Activated CD4-positive, alpha-beta T cell treated with anti-CD3 and anti-CD28 coated beads, Interleukin-2, amount 10 ng/mL, durations not matched to agents 24 days and 14 days (primary cell): ENCODE results near the gene RSPH6A. TPM values are rescaled to one million over a fixed set of nuclear protein-coding genes. Genes with fewer than 3 reads are reported as not detected.

Experiments
- DNase-seq: peaks from one replicate; pipeline ENCODE4 v3.0.0; 2022
- H3K27ac Mint-ChIP-seq: one replicate; pipeline ENCODE4 v1.8.0; 2022; ENCODE audit warnings: mild to moderate bottlenecking, mixed read lengths
- H3K27me3 Mint-ChIP-seq: one replicate; pipeline ENCODE4 v1.8.0; 2022; ENCODE audit warnings: mixed read lengths
- H3K36me3 Mint-ChIP-seq: one replicate; pipeline ENCODE4 v1.8.0; 2022; ENCODE audit warnings: low read depth, mild to moderate bottlenecking, mixed read lengths
- H3K4me1 Mint-ChIP-seq: one replicate; pipeline ENCODE4 v1.8.0; 2021; ENCODE audit warnings: mixed read lengths
- H3K4me3 Mint-ChIP-seq: one replicate; pipeline ENCODE4 v1.8.0; 2022; ENCODE audit warnings: mild to moderate bottlenecking, moderate library complexity, mixed read lengths
- H3K9me3 Mint-ChIP-seq: one replicate; pipeline ENCODE4 v1.8.0; 2021; ENCODE audit warnings: mixed read lengths
- intact Hi-C: fragments of 100-400 bp; cut with micrococcal nuclease; formaldehyde crosslinking; loops from one replicate; pipeline ENCODE4 v1.15.1; 2023
- total RNA-seq: library from RNA; stranded (reverse); gene quantifications from 2 replicates; pipeline ENCODE4 v1.2.3, GENCODE V29; 2022

The RSPH6A gene
- 0.35 and 0.38 TPM in 2 replicates for total RNA-seq

- intact Hi-C loops, result loop anchor here (5.0 kb wide), 1 partner anchor 47 kb away; the partner anchor contains the start of genes FOXA3 and SYMPK
- Mint-ChIP-seq H3K4me1 (peaks cover 5% of the 10 kb centered on the region), H3K27me3 (no peaks in the 10 kb centered on the region), H3K4me3 (no peak within 1 kb of the TSS), H3K27ac (no peak within 1 kb of the TSS), H3K9me3 (no peaks in the 10 kb centered on the region), H3K36me3 (peaks cover 2% of the 10 kb centered on the region)
- DNase-seq, result no peak
Observed at GRCh38 chr19:45814851-45815480, at the start of gene RSPH6A. RSPH6A (minus strand) TSS chr19:45815308; CDS start chr19:45815176, 132 bp downstream.

GRCh38 chr19:45864629-45865082 lies 49.5 kb upstream of the RSPH6A start:
- Mint-ChIP-seq H3K4me1 (peaks cover 21% of the 10 kb centered on the region), H3K27ac (peak overlapping the region; percentile 35), H3K36me3 (peaks cover 6% of the 10 kb centered on the region), H3K4me3 (peak overlapping the region; percentile 30), H3K27me3 (peaks cover 38% of the 10 kb centered on the region), H3K9me3 (no peaks in the 10 kb centered on the region)
- intact Hi-C loops, result loop anchor here (1.0 to 5.0 kb wide), 2 partner anchors 19 to 47 kb away; partner anchors contain the start of gene RSPH6A
- DNase-seq, result no peak

GRCh38 chr19:45863840-45864628 lies 48.9 kb upstream of the RSPH6A start, which contains the start of gene FOXA3:
FOXA3 (plus strand) TSS chr19:45864326; CDS start chr19:45864457, 131 bp downstream.
- peak; percentile 90 for DNase-seq
- intact Hi-C loops, result loop anchor here (1.0 to 5.0 kb wide), 7 partner anchors 19 to 172 kb away; partner anchors contain the start of genes CCDC61, FBXO46, IRF2BP1 and MYPOP
- Mint-ChIP-seq H3K9me3 (no peaks in the 10 kb centered on the region), H3K36me3 (peaks cover 11% of the 10 kb centered on the region), H3K27ac (peak within 1 kb of the TSS; percentile 97), H3K27me3 (peaks cover 38% of the 10 kb centered on the region), H3K4me3 (peak within 1 kb of the TSS; percentile 90), H3K4me1 (peaks cover 21% of the 10 kb centered on the region)

GRCh38 chr19:45863335-45863839 lies 48.3 kb upstream of the RSPH6A start:
- Mint-ChIP-seq H3K27me3 (peaks cover 38% of the 10 kb centered on the region), H3K4me1 (peaks cover 21% of the 10 kb centered on the region), H3K4me3 (peak overlapping the region; percentile 90), H3K9me3 (no peaks in the 10 kb centered on the region), H3K36me3 (peaks cover 15% of the 10 kb centered on the region), H3K27ac (peak overlapping the region; percentile 97)
- DNase-seq, result no peak
- intact Hi-C loops, result loop anchor here (1.0 to 5.0 kb wide), 6 partner anchors 23 to 171 kb away; partner anchors contain the start of genes CCDC61, FBXO46, IRF2BP1 and MYPOP

GRCh38 chr19:45862564-45863334 lies 47.6 kb upstream of the RSPH6A start, which contains the start of gene SYMPK:
SYMPK (minus strand) TSS chr19:45863147; CDS start chr19:45854495, 8,652 bp downstream.
- Mint-ChIP-seq H3K27me3 (peaks cover 36% of the 10 kb centered on the region), H3K27ac (peak within 1 kb of the TSS; percentile 97), H3K4me1 (peaks cover 24% of the 10 kb centered on the region), H3K4me3 (peak within 1 kb of the TSS; percentile 90), H3K9me3 (no peaks in the 10 kb centered on the region), H3K36me3 (peaks cover 20% of the 10 kb centered on the region)
- DNase-seq, result peak; percentile 100
- intact Hi-C loops, result loop anchor here (1.0 to 5.0 kb wide), 6 partner anchors 24 to 170 kb away; partner anchors contain the start of genes CCDC61, FBXO46, IRF2BP1 and MYPOP

- H3K9me3 Mint-ChIP-seq, result no peaks in the 10 kb centered on the region
- intact Hi-C loops, result loop anchor here (2.0 to 5.0 kb wide), 2 partner anchors 45 to 131 kb away; partner anchors contain the start of genes FBXO46 and RSPH6A
- H3K36me3 Mint-ChIP-seq, result peaks cover 20% of the 10 kb centered on the region
- peaks cover 32% of the 10 kb centered on the region for H3K27me3 Mint-ChIP-seq
- peaks cover 24% of the 10 kb centered on the region for H3K4me1 Mint-ChIP-seq
- H3K27ac Mint-ChIP-seq, result peak overlapping the region; percentile 97
- peak overlapping the region; percentile 90 for H3K4me3 Mint-ChIP-seq
- no peak for DNase-seq
Observed at GRCh38 chr19:45862271-45862563, 47.1 kb upstream of the RSPH6A start.

GRCh38 chr19:45860359-45861259 lies 45.5 kb upstream of the RSPH6A start:
- Mint-ChIP-seq H3K4me3 (peak overlapping the region; percentile 90), H3K27ac (no peak overlapping the region), H3K27me3 (peaks cover 19% of the 10 kb centered on the region), H3K36me3 (peaks cover 22% of the 10 kb centered on the region), H3K9me3 (no peaks in the 10 kb centered on the region), H3K4me1 (peaks cover 24% of the 10 kb centered on the region)
- intact Hi-C loops, result loop anchor here (5.0 kb wide), 1 partner anchor 43 kb away; the partner anchor contains the start of gene RSPH6A
- no peak for DNase-seq

GRCh38 chr19:45854167-45854778 lies 39.2 kb upstream of the RSPH6A start:
- Mint-ChIP-seq H3K4me3 (no peak overlapping the region), H3K27ac (no peak overlapping the region), H3K36me3 (peaks cover 46% of the 10 kb centered on the region), H3K4me1 (peaks cover 3% of the 10 kb centered on the region), H3K9me3 (no peaks in the 10 kb centered on the region), H3K27me3 (no peaks in the 10 kb centered on the region)
- no peak for DNase-seq
- intact Hi-C loops, result no loop called here

GRCh38 chr19:45852983-45853382 lies 37.9 kb upstream of the RSPH6A start:
- intact Hi-C loops, result no loop called here
- Mint-ChIP-seq H3K9me3 (no peaks in the 10 kb centered on the region), H3K36me3 (peaks cover 46% of the 10 kb centered on the region), H3K27me3 (no peaks in the 10 kb centered on the region), H3K4me3 (no peak overlapping the region), H3K4me1 (no peaks in the 10 kb centered on the region), H3K27ac (no peak overlapping the region)
- DNase-seq, result no peak

- no peak for DNase-seq
- no peaks in the 10 kb centered on the region for H3K4me1 Mint-ChIP-seq
- H3K36me3 Mint-ChIP-seq, result peaks cover 53% of the 10 kb centered on the region
- H3K4me3 Mint-ChIP-seq, result no peak overlapping the region
- H3K9me3 Mint-ChIP-seq, result no peaks in the 10 kb centered on the region
- H3K27me3 Mint-ChIP-seq, result no peaks in the 10 kb centered on the region
- intact Hi-C loops, result no loop called here
- H3K27ac Mint-ChIP-seq, result peak overlapping the region; percentile 1
Observed at GRCh38 chr19:45852145-45852750, 37.1 kb upstream of the RSPH6A start.

- Mint-ChIP-seq H3K27ac (no peak overlapping the region), H3K9me3 (no peaks in the 10 kb centered on the region), H3K4me3 (no peak overlapping the region), H3K4me1 (no peaks in the 10 kb centered on the region), H3K27me3 (no peaks in the 10 kb centered on the region), H3K36me3 (peaks cover 64% of the 10 kb centered on the region)
- intact Hi-C loops, result no loop called here
- DNase-seq, result no peak
Observed at GRCh38 chr19:45848922-45849321, 33.8 kb upstream of the RSPH6A start.

GRCh38 chr19:45847663-45848062 lies 32.6 kb upstream of the RSPH6A start:
- intact Hi-C loops, result no loop called here
- Mint-ChIP-seq H3K9me3 (no peaks in the 10 kb centered on the region), H3K27me3 (no peaks in the 10 kb centered on the region), H3K36me3 (peaks cover 66% of the 10 kb centered on the region), H3K27ac (no peak overlapping the region), H3K4me3 (no peak overlapping the region), H3K4me1 (no peaks in the 10 kb centered on the region)
- DNase-seq, result no peak
